Measurements from ENCODE around the gene MIS12. TPM values are rescaled to one million over a fixed set of nuclear protein-coding genes. Genes with fewer than 3 reads are reported as not detected.

The MIS12 gene
- total RNA-seq, 6 donors from 2014 or later, result 3.2 to 79.6 (median 15.2) TPM

GRCh38 chr17:5478992-5479391 is 7.4 kb upstream of the MIS12 start:
- ATAC-seq (ENCODE audit: low FRiP score in 2 of 2) (no peak), DNase-seq (no peak)
- H3K9me3 ChIP-seq, result no peaks in the 10 kb centered on the region
- H3K27ac ChIP-seq, result no peak overlapping the region
- peaks cover 0 to 2% (median 0%) of the 10 kb centered on the region in 4 donors for H3K4me1 ChIP-seq
- no peak for TF ChIP-seq POLR2A (IDR thresholded peaks at IDR 0.05)
- TF ChIP-seq CTCF (IDR thresholded peaks at IDR 0.05), result no peak
- TF ChIP-seq EP300 (IDR thresholded peaks at IDR 0.05), result no peak
- TF ChIP-seq POLR2AphosphoS5 (IDR thresholded peaks at IDR 0.05), result no peak
- H3K4me3 ChIP-seq, result no peak overlapping the region
- H3K27me3 ChIP-seq, result no peaks in the 10 kb centered on the region
- 93 to 98% methylated on average over 4 of the region's 4 CpGs for WGBS, 2 donors
- H3K36me3 ChIP-seq, result peaks cover 33 to 99% (median 79%) of the 10 kb centered on the region in 4 donors

- no peak for ATAC-seq (ENCODE audit: low FRiP score in 2 of 2)
These were observed 5.4 kb upstream of the MIS12 start for GRCh38 chr17:5480962-5481361.

GRCh38 chr17:5481451-5481850 is 4.9 kb upstream of the MIS12 start:
- Histone ChIP-seq H3K36me3 (peaks cover 29 to 84% (median 66%) of the 10 kb centered on the region in 4 donors), H3K9me3 (no peaks in the 10 kb centered on the region), H3K4me1 (peaks cover 9 to 20% (median 11%) of the 10 kb centered on the region in 4 donors), H3K4me3 (no peak overlapping the region), H3K27me3 (no peaks in the 10 kb centered on the region), H3K27ac (no peak overlapping the region)
- DNase-seq, result no peak
- no peak for ATAC-seq (ENCODE audit: low FRiP score in 2 of 2)
- TF ChIP-seq CTCF (IDR thresholded peaks at IDR 0.05) (no peak), POLR2A (IDR thresholded peaks at IDR 0.05) (no peak), POLR2AphosphoS5 (IDR thresholded peaks at IDR 0.05) (no peak), EP300 (IDR thresholded peaks at IDR 0.05) (no peak)
- WGBS, 2 donors, result 93 to 99% methylated on average over 4 of the region's 4 CpGs

More at GRCh38 chr17:5480962-5481361, 5.4 kb upstream of the MIS12 start:
- H3K27ac ChIP-seq, result no peak overlapping the region
- TF ChIP-seq POLR2AphosphoS5 (IDR thresholded peaks at IDR 0.05) (no peak), CTCF (IDR thresholded peaks at IDR 0.05) (no peak), POLR2A (IDR thresholded peaks at IDR 0.05) (no peak), EP300 (IDR thresholded peaks at IDR 0.05) (no peak)
- DNase-seq, result no peak
- 79 to 90% methylated on average over 6 of the region's 6 CpGs for WGBS, 2 donors
- no peaks in the 10 kb centered on the region for H3K27me3 ChIP-seq
- no peaks in the 10 kb centered on the region for H3K9me3 ChIP-seq
- H3K36me3 ChIP-seq, result peaks cover 29 to 89% (median 67%) of the 10 kb centered on the region in 4 donors
- no peak overlapping the region for H3K4me3 ChIP-seq
- H3K4me1 ChIP-seq, result peaks cover 9 to 20% (median 11%) of the 10 kb centered on the region in 4 donors

DNA sequence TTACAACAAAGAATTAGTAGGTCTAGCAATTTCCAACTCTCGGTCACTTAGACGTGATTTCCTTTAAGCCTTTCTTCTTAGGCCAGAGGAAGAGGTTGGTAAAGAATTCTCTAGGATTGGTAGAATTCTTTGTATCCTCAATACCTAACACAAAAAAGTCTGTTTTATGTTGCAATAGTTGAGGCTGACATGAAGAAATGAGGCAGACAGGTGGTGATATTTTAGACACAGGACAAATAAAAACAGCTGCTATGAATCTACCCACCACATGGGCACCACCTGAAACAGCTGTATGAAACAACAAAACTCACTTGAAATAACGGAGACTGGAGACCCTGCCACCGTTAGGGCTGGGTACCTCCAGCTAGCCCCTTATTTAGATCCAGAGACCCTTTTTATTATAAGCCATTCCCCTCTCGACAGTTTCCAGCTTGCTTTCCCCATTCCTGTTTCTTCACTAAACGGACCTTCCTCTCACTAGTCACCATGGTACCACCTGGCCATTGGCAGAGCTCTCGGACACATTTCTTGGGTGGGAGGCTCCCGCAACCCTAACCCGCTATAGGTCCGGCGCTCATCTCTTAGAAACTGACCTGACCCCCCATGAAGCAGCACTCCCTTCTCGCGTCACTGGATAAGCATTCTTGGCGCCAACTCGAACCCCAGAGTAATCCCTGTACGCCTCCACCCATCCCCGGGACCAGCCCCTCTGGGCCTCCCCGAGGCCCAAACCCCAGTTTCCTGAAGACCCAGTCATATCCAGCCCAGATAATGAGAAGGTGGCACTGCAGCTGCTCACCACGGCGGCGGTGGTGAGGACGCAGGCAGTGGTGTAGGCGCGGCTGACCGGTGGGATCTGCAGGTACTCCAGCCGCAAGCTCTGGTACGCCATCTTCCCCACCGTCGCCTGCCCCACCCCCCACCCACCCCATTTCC is 828 bp upstream of the MIS12 start, which contains the start of gene DERL2:
Gene DERL2 (minus strand): TSS at position 909 of the 936 bp plus-strand sequence. CDS start 17 bp downstream, at position 892.
- WGBS, 2 donors, result 6 to 9% methylated on average over 14 to 28 of the region's 29 CpGs
- TF ChIP-seq EP300 (IDR thresholded peaks at IDR 0.05) (no peak), POLR2AphosphoS5 (IDR thresholded peaks at IDR 0.05) (peak; percentile 5 to 43), CTCF (IDR thresholded peaks at IDR 0.05) (no peak), POLR2A (IDR thresholded peaks at IDR 0.05) (peak in 2 of 4 donors; percentile 16 to 30)
- peaks cover 7 to 65% (median 47%) of the 10 kb centered on the region in 4 donors for H3K36me3 ChIP-seq

More for the DNA sequence above, 828 bp upstream of the MIS12 start, which contains the start of gene DERL2:
- no peaks in the 10 kb centered on the region for H3K27me3 ChIP-seq
- DNase-seq (no peak), ATAC-seq (ENCODE audit: low FRiP score in 2 of 2) (peak; percentile 0 to 25)
- H3K9me3 ChIP-seq, result no peaks in the 10 kb centered on the region
- peak within 1 kb of the TSS; percentile 96 to 99 (median 98) for H3K27ac ChIP-seq
- H3K4me3 ChIP-seq, result peak within 1 kb of the TSS; percentile 75 to 91 (median 88)
- H3K4me1 ChIP-seq, result peaks cover 19 to 35% (median 21%) of the 10 kb centered on the region in 4 donors
